SK-N-SH (cell line): ENCODE data around the gene HECTD2. TPM values are rescaled to one million over a fixed set of nuclear protein-coding genes. Genes with fewer than 3 reads are reported as not detected.

Experiments
- CTCF ChIA-PET: fragments of 300-600, 350-600 bp; formaldehyde crosslinking; extraction: SDS; loops from one replicate; lab custom pipeline; 2021; lab: Yijun Ruan, JAX
- POLR2A ChIA-PET: fragments of 350-600 bp; sonication (Branson Sonifier 250); formaldehyde crosslinking; extraction: SDS; loops from one replicate; lab custom pipeline; 2020; ENCODE audit warnings: antibody characterized with exemption, inconsistent platforms; lab: Yijun Ruan, JAX
- DNase-seq: peaks from one replicate; pipeline ENCODE4 v3.0.0; 2012
- H2AFZ ChIP-seq: fragments of 200-600 bp; sonication (generic); 2 replicates; pipeline ENCODE4 v1.8.1; 2016; ENCODE audit warnings: antibody characterized with exemption, mild to moderate bottlenecking, low read depth
- H3F3A ChIP-seq: fragments of 200-600 bp; sonication (generic); replicated peaks from 2 replicates; pipeline ENCODE3; 2016; ENCODE audit warnings: antibody characterized with exemption, mild to moderate bottlenecking; ENCODE audit not compliant: insufficient read depth
- H3K27ac ChIP-seq, 2 experiments: fragments of 200-500 bp in 1 of 2; fragments of 200-600 bp in 1 of 2; sonication (Bioruptor generic) in 1 of 2; sonication (generic), shearing (Covaris generic) in 1 of 2; 2 replicates each; pipeline versions ENCODE4 v1.5.1 to v1.6.1; 2014 to 2016; ENCODE audit warnings: low read depth in 2 of 2, inconsistent platforms in 1 of 2, low read length in 1 of 2, mild to moderate bottlenecking in 1 of 2, mixed read lengths in 1 of 2
- H3K27me3 ChIP-seq: fragments of 200-600 bp; sonication (generic), shearing (Covaris generic); 2 replicates; pipeline ENCODE4 v1.6.1; 2016; ENCODE audit warnings: mixed run types; ENCODE audit not compliant: insufficient read depth
- H3K36me3 ChIP-seq, 2 experiments: fragments of 200-500 bp in 1 of 2; fragments of 200-600 bp in 1 of 2; sonication (Bioruptor generic) in 1 of 2; sonication (generic) in 1 of 2; replicated peaks in 1 of 2; 2 replicates each; pipeline versions ENCODE3 to v1.5.1; 2014 to 2016; ENCODE audit warnings: low read length in 1 of 2, mild to moderate bottlenecking in 1 of 2; ENCODE audit not compliant: insufficient read depth in 2 of 2, control insufficient read depth in 1 of 2
- H3K4me1 ChIP-seq, 2 experiments: fragments of 200-500 bp in 1 of 2; fragments of 200-600 bp in 1 of 2; sonication (Bioruptor generic) in 1 of 2; sonication (generic), shearing (Covaris generic) in 1 of 2; 2 replicates each; pipeline versions ENCODE4 v1.5.1 to v1.6.1; 2014 to 2016; ENCODE audit warnings: low read depth in 1 of 2, low read length in 1 of 2, mixed run types in 1 of 2; ENCODE audit not compliant: insufficient read depth in 2 of 2, control insufficient read depth in 1 of 2
- H3K4me2 ChIP-seq: fragments of 200-600 bp; sonication (generic), shearing (Covaris generic); 2 replicates; pipeline ENCODE4 v1.6.1; 2017; ENCODE audit warnings: mixed run types
- H3K4me3 ChIP-seq, 2 experiments: fragments of 200-500 bp in 1 of 2; fragments of 200-600 bp in 1 of 2; sonication (Bioruptor generic) in 1 of 2; sonication (generic), shearing (Covaris generic) in 1 of 2; 2 replicates each; pipeline versions ENCODE4 v1.5.1 to v1.8.1; 2014 to 2016; ENCODE audit warnings: low read depth in 2 of 2, inconsistent platforms in 1 of 2, low read length in 1 of 2, mild to moderate bottlenecking in 1 of 2, mixed read lengths in 1 of 2, moderate library complexity in 1 of 2
- H3K79me2 ChIP-seq: fragments of 200-600 bp; sonication (generic); 2 replicates; pipeline ENCODE4 v1.8.1; 2017; ENCODE audit warnings: mild to moderate bottlenecking; ENCODE audit not compliant: insufficient read depth
- H3K9ac ChIP-seq: fragments of 200-600 bp; sonication (generic); 2 replicates; pipeline ENCODE4 v1.6.1; 2017; ENCODE audit warnings: mixed run types
- H3K9me2 ChIP-seq: fragments of 200-600 bp; sonication (generic); 2 replicates; pipeline ENCODE4 v1.6.1; 2017; ENCODE audit warnings: mixed run types
- H3K9me3 ChIP-seq: fragments of 200-600 bp; sonication (generic); 2 replicates; pipeline ENCODE4 v1.6.1; 2017; ENCODE audit warnings: mixed run types, mild to moderate bottlenecking, moderate library complexity
- H4K20me1 ChIP-seq: fragments of 200-600 bp; sonication (generic); 2 replicates; pipeline ENCODE4 v1.6.1; 2017; ENCODE audit warnings: mild to moderate bottlenecking, mixed run types; ENCODE audit not compliant: insufficient read depth
- CHD2 ChIP-seq: fragments of 150-350 bp; IDR thresholded peaks from 2 replicates; pipeline ENCODE4 v1.6.1; 2018; ENCODE audit warnings: low read length; ENCODE audit not compliant: partially characterized antibody
- ELF1 ChIP-seq: IDR thresholded peaks from 2 replicates; pipeline ENCODE4 v1.4.0; 2012
- EZH2phosphoT487 ChIP-seq: fragments of 200-600 bp; sonication (generic); IDR thresholded peaks from 2 replicates; pipeline ENCODE4 v1.6.1; 2017; ENCODE audit warnings: low read depth, mixed run types, mild to moderate bottlenecking, antibody characterized with exemption, moderate library complexity, borderline replicate concordance
- FOSL2 ChIP-seq: IDR thresholded peaks from 2 replicates; pipeline ENCODE4 v1.4.0; 2012; ENCODE audit warnings: low read depth, mild to moderate bottlenecking, moderate library complexity, borderline replicate concordance
- FOXJ3 ChIP-seq: sonication (generic); formaldehyde crosslinking; IDR thresholded peaks from 2 replicates; pipeline ENCODE4 v1.5.1; 2020; ENCODE audit warnings: mild to moderate bottlenecking, missing genetic modification reagents
- FOXM1 ChIP-seq: IDR thresholded peaks from 2 replicates; pipeline ENCODE4 v1.4.0; 2012; ENCODE audit warnings: low read depth, mild to moderate bottlenecking
- MXI1 ChIP-seq: IDR thresholded peaks from 2 replicates; pipeline ENCODE4 v1.6.1; 2012; ENCODE audit warnings: mild to moderate bottlenecking, low read depth, low read length, improper control_type of control experiment
- NRF1 ChIP-seq: IDR thresholded peaks from 2 replicates; pipeline ENCODE4 v1.6.1; 2012; ENCODE audit warnings: low read depth, mild to moderate bottlenecking, low read length
- RAD21 ChIP-seq: IDR thresholded peaks from 2 replicates; pipeline ENCODE4 v1.6.1; 2012; ENCODE audit warnings: mild to moderate bottlenecking, low read length
- RFX5 ChIP-seq: IDR thresholded peaks from 2 replicates; pipeline ENCODE4 v1.6.1; 2012; ENCODE audit warnings: mild to moderate bottlenecking, improper control_type of control experiment, low read length
- RXRA ChIP-seq: IDR thresholded peaks from 2 replicates; pipeline ENCODE4 v1.4.0; 2012; ENCODE audit warnings: low read depth, mild to moderate bottlenecking, borderline replicate concordance
- SIN3A ChIP-seq: IDR thresholded peaks from 2 replicates; pipeline ENCODE4 v1.6.1; 2012; ENCODE audit warnings: low read depth, mild to moderate bottlenecking, low read length, moderate library complexity, borderline replicate concordance
- TAF1 ChIP-seq: IDR thresholded peaks from 2 replicates; pipeline ENCODE4 v1.6.1; 2012; ENCODE audit warnings: low read depth, mild to moderate bottlenecking, low read length, moderate library complexity, borderline replicate concordance
- TCF12 ChIP-seq: IDR thresholded peaks from 2 replicates; pipeline ENCODE4 v1.4.0; 2012
- TEAD4 ChIP-seq: IDR thresholded peaks from 2 replicates; pipeline ENCODE4 v1.4.0; 2012; ENCODE audit warnings: mild to moderate bottlenecking, borderline replicate concordance; ENCODE audit not compliant: insufficient read depth
- YY1 ChIP-seq: IDR thresholded peaks from 2 replicates; pipeline ENCODE4 v1.4.0; 2012; ENCODE audit warnings: low read depth, mild to moderate bottlenecking
- WGBS: methylation state at CpG from one replicate; pipeline ENCODE4 v1.1.6; 2017; ENCODE audit warnings: low lambda C conversion rate; 5-methylcytosine and 5-hydroxymethylcytosine counted together
- polyA plus RNA-seq, 3 experiments: library from polyadenylated mRNA; depleted of rRNA; stranded (reverse); fragments of >200 nt; gene quantifications; 2 replicates each; pipeline ENCODE4 v1.2.3, GENCODE V29; 2012
- TF ChIP-seq, protein P1 (sequence below): fragments of 150-350 bp; IDR thresholded peaks from 2 replicates; pipeline ENCODE4 v1.6.1; 2017; ENCODE audit warnings: antibody characterized with exemption, low read length, low read depth, borderline replicate concordance
- TF ChIP-seq, protein P2 (sequence below): IDR thresholded peaks from 2 replicates; pipeline ENCODE4; 2012

HECTD2 gene
- polyA plus RNA-seq, 1 of the 3 experiments (the other 2 are of a cell fraction): 4.1 TPM

DNA sequence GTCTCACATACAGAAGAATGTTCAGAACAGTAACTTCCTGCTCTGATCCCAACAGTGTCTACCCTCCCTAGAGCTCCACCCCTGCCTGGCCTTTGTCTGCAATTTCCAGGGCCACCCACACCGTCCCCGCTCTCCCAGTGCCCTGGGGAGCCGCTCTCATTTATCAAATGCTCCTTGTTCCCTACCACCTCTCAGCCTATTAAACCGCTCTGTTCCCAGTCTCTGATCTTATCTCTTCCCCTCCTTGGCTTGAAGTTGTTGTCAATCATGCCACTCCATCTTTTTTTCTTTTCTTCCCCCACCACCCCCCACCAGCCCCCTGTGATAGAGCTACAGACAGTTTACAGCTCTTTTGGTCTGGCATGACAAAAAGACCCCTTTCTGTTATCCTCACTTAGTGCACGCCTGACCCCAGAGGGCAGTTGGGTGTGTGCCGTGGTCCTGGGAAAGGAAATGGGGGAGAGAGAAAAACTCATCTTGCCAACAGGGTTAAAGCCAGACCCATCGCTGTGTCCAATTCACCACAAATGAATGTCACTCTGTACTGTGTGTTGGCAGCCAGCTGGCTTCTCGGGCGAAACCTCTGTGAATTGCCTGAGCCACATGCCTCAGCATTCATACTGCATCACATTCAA is 28.8 kb upstream of the HECTD2 start (continued):
- TF ChIP-seq CHD2: peak; percentile 38
- TF ChIP-seq RXRA: peak; percentile 51; the same call in 1 of the 2 replicates
- TF ChIP-seq EZH2phosphoT487: no peak
- TF ChIP-seq, protein P1, sequence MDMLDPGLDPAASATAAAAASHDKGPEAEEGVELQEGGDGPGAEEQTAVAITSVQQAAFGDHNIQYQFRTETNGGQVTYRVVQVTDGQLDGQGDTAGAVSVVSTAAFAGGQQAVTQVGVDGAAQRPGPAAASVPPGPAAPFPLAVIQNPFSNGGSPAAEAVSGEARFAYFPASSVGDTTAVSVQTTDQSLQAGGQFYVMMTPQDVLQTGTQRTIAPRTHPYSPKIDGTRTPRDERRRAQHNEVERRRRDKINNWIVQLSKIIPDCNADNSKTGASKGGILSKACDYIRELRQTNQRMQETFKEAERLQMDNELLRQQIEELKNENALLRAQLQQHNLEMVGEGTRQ: no peak
- peak; percentile 8; the same call in 1 of the 2 replicates for TF ChIP-seq RAD21
- peak; percentile 60; the same call in 1 of the 2 replicates for TF ChIP-seq TCF12
- no peak for TF ChIP-seq TAF1
- TF ChIP-seq RFX5: no peak
- no peak for TF ChIP-seq FOXM1
- TF ChIP-seq YY1: no peak
- no peak; the same call in 1 of the 2 replicates for TF ChIP-seq MXI1
- TF ChIP-seq, protein P2, sequence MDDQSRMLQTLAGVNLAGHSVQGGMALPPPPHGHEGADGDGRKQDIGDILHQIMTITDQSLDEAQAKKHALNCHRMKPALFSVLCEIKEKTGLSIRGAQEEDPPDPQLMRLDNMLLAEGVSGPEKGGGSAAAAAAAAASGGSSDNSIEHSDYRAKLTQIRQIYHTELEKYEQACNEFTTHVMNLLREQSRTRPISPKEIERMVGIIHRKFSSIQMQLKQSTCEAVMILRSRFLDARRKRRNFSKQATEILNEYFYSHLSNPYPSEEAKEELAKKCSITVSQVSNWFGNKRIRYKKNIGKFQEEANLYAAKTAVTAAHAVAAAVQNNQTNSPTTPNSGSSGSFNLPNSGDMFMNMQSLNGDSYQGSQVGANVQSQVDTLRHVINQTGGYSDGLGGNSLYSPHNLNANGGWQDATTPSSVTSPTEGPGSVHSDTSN: peak; percentile 29; the same call in 1 of the 2 replicates
- 0 out of 2 replicates have a peak, but pooled peaks have one; percentile 6 for TF ChIP-seq TEAD4
- no peak for TF ChIP-seq SIN3A
- TF ChIP-seq FOXJ3 (CRISPR knock-in tag): peak; percentile 72

DNA sequence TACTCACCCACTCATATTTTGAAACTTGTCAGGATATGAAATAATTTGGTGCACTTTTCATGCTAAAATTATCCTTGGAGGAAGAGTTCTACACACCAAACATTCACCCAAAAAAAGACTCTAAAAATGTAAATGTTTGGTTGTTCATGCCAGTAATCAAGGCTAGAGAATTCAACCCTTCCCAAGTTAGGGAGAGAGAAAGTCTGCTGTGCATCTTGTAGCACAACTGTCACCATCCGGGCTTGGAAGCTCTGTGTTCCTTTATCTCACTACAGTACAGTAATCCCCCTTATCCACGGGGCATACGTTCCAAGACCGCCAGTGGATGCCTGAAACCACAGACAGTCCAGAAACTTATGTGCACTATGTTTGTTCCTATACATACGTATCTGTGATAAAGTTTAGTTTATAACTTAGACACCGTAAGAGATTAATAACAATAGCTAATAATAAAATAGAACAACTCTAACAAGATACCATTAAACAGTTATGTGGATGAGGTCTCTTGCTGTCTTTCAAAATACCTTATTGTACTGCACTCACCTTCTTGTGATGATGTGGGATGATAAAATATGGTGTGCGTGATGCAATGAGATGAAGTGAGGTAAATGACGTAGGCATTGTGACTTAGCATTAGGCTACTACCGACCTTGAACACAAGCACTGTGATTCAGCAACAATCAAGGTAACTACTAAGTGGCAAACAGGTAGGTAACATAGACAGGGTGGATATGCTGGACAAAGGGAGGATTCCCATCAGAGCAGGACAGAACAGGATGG is 24.6 kb upstream of the HECTD2 start:
- H3K4me1 ChIP-seq: peaks cover 10 to 19% of the 10 kb centered on the region in 2 experiments; a peak in 3 of 4 replicates
- no peaks in the 10 kb centered on the region for H3K9me2 ChIP-seq
- no peak overlapping the region for H3K9ac ChIP-seq
- DNase-seq: no peak
- H3K36me3 ChIP-seq: no peaks in the 10 kb centered on the region
- H3K4me2 ChIP-seq: no peak overlapping the region
- H2AFZ ChIP-seq: no peak overlapping the region
- H3K4me3 ChIP-seq: no peak overlapping the region
- no peaks in the 10 kb centered on the region for H3K27me3 ChIP-seq
- no peaks in the 10 kb centered on the region for H4K20me1 ChIP-seq
- no peak for TF ChIP-seq CHD2
- no peak for TF ChIP-seq FOSL2
- TF ChIP-seq NRF1: no peak
- TF ChIP-seq TAF1: no peak
- TF ChIP-seq ELF1: no peak
- TF ChIP-seq, protein P1: no peak
- CTCF ChIA-PET: interaction anchor here (2.8 to 3.9 kb wide), 2 partner anchors 23 to 87 kb away, joined by 12 to 29 read pairs; no protein-coding TSS in a partner anchor
- H3F3A ChIP-seq: peaks cover 7% of the 10 kb centered on the region
- H3K79me2 ChIP-seq: no peaks in the 10 kb centered on the region
- POLR2A ChIA-PET: no interaction called here
- no peak overlapping the region for H3K27ac ChIP-seq
- WGBS: 94% methylated on average over 9 of the region's 9 CpGs
- no peaks in the 10 kb centered on the region for H3K9me3 ChIP-seq
